HG03521 (cell line): Measurements from ENCODE around the gene FAM204A.

Experiments
- ATAC-seq: cut with Tn5 transposase; IDR thresholded peaks from one replicate; pipeline ENCODE4 v1.9.1; 2021; ENCODE audit warnings: mild to moderate bottlenecking, moderate library complexity; ENCODE audit not compliant: unreplicated experiment

FAM204A gene

GRCh38 chr10:118286051-118286838, 55.9 kb downstream of the FAM204A start:
- no peak for ATAC-seq

GRCh38 chr10:118282670-118283069, 59.5 kb downstream of the FAM204A start:
- no peak for ATAC-seq

- no peak for ATAC-seq
These were observed 63.5 kb downstream of the FAM204A start for GRCh38 chr10:118278649-118279048.

- no peak for ATAC-seq
These were observed 64.3 kb downstream of the FAM204A start for GRCh38 chr10:118277871-118278270.

GRCh38 chr10:118276727-118277126, 65.4 kb downstream of the FAM204A start:
- no peak for ATAC-seq

GRCh38 chr10:118276204-118276603, 65.9 kb downstream of the FAM204A start:
- no peak for ATAC-seq

- ATAC-seq, result no peak
These were observed 68.5 kb downstream of the FAM204A start for GRCh38 chr10:118273662-118274061.

GRCh38 chr10:118272767-118273166, 69.4 kb downstream of the FAM204A start:
- ATAC-seq, result no peak

- ATAC-seq, result no peak
These were observed 69.9 kb downstream of the FAM204A start for GRCh38 chr10:118272149-118272721.

GRCh38 chr10:118271671-118272070, 70.5 kb downstream of the FAM204A start:
- no peak for ATAC-seq

GRCh38 chr10:118266098-118266748, 75.9 kb downstream of the FAM204A start:
- no peak for ATAC-seq

- ATAC-seq, result no peak
These were observed 77.2 kb downstream of the FAM204A start for GRCh38 chr10:118264838-118265470.

- ATAC-seq, result no peak
These were observed 77.9 kb downstream of the FAM204A start for GRCh38 chr10:118264252-118264651.

GRCh38 chr10:118262538-118262937, 79.6 kb downstream of the FAM204A start:
- no peak for ATAC-seq

- no peak for ATAC-seq
These were observed 82.7 kb downstream of the FAM204A start for GRCh38 chr10:118259288-118259906.

- no peak for ATAC-seq
These were observed 83.8 kb downstream of the FAM204A start for GRCh38 chr10:118258285-118258684.

GRCh38 chr10:118256825-118257570, 85.1 kb downstream of the FAM204A start:
- no peak for ATAC-seq

- ATAC-seq, result no peak
These were observed 85.9 kb downstream of the FAM204A start for GRCh38 chr10:118256209-118256608.

- no peak for ATAC-seq
These were observed 86.8 kb downstream of the FAM204A start for GRCh38 chr10:118255355-118255754.

- no peak for ATAC-seq
These were observed 87.5 kb downstream of the FAM204A start for GRCh38 chr10:118254654-118255053.
